CMK (cell line): ENCODE results near the gene HS6ST2.

Experiments used
- DNase-seq: peaks from one replicate; pipeline ENCODE4 v3.0.0-alpha.2; 2010; ENCODE audit warnings: low read depth

Gene HS6ST2

GRCh38 chrX:132740316-132741123 is 217.9 kb downstream of the HS6ST2 start:
- no peak for DNase-seq

GRCh38 chrX:132738951-132739350 is 219.5 kb downstream of the HS6ST2 start:
- no peak for DNase-seq

DNA sequence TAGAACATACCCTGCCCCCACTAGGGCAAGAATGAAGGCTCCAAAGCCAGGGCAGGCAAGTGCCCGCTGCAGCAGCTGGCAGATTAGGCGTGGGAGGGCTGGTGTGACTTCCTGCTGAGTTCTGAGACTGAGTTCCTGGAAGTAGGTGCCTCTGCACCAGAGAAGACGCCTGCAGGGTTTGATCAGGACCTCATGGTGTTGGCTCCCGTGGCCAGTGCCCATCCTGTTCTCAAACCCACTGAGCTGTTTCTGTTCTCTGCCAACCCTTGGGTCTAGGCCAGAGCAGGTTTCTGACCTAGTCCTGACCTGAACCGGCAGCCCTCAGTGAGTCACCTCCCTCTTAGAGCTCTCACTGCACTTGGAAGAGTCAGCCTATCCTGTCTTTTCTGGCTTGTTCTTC is 220.7 kb downstream of the HS6ST2 start:
- no peak for DNase-seq

- DNase-seq: no peak
These were observed 226.2 kb downstream of the HS6ST2 start for GRCh38 chrX:132732236-132732635.

GRCh38 chrX:132730726-132731125 is 227.7 kb downstream of the HS6ST2 start:
- DNase-seq: no peak

GRCh38 chrX:132730266-132730665 is 228.2 kb downstream of the HS6ST2 start:
- DNase-seq: no peak

- DNase-seq: no peak
These were observed 230.1 kb downstream of the HS6ST2 start for GRCh38 chrX:132728296-132728695.

DNA sequence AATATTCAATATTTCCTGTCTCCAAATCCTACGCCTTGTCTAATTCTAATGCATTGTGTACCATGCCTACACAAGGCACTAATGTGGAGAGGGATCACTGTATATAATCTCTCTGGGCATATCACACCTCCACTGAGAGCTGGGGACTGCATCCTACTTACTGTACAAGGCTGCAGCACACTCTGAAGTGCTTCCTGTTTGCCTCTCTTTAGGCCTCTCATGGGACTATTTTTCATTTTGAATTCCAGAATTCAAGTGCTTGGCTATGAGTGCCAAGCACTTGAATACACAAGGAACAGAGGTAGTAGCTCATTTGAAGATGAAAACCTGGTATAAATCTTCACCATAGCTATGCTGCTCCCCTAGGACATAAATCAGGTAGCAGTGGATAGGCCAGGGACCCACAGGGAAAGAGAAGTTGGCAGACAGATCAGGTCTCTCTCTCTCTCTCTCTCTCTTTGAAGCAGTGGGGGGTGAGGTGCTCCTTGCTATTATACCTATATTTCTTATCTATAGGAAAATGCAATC is 239.9 kb downstream of the HS6ST2 start:
- no peak for DNase-seq

GRCh38 chrX:132716006-132716405 is 242.4 kb downstream of the HS6ST2 start:
- no peak for DNase-seq

DNA sequence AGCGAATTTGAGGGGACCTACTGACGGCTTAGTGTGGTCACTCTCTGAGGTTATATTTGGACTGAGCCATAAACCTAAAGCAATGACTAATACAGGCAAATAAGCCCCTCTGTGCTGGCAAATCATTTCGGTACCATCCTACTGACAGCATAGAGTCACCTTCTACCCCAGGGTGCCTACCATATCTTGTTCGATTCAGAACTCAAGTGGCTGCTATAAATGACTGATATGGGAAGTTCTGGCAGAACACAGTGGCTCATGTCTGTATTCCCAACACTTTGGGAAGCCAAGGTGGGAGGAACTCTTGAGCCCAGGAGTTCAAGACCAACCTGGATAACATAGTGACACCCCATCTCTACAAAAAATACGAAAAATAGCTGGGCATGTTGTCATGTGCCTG is 243.5 kb downstream of the HS6ST2 start:
- no peak for DNase-seq

DNA sequence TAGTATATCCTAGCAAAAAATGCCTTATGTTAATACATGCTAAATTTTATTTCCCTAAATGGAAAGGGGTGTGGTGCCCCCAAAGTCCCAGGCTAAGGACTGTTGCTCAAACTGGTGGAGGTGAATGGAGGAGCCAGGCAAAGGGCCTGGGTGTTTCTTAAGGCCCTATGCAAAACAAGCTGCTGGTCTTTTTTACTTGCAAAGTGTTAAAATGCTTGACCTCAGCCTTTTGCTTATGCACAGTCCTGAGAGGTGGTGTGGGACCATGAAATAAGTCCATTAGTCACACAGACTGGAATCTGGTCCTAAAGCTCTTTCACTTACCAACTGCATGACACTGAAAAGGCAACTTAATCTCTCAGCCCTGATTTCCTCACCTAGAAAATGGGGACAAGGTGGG is 246.1 kb downstream of the HS6ST2 start:
- DNase-seq: no peak

DNA sequence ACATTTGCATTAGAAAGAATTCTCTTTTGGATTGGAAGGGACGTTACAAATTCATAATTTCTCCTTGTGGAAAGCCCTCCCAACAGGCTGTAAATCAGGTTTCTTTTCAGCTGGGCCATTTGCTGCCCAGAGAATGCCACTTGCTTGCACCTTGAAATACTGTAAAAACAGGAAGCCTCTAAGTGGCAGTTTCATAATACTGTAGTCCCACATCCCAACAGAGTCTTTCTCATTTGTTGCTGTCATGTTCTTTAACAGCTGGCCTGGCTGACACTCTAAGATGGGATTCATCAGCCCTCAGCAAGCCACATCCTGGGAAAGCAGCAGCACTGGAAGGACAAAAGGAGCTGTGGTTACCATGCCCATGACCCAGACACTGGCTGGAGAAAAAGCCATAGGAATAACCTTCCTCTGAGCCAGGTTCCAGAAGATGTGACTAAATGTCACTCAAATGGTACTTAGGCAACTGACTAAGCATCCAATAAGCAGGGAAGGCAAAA is 247.7 kb downstream of the HS6ST2 start:
- DNase-seq: no peak

DNA sequence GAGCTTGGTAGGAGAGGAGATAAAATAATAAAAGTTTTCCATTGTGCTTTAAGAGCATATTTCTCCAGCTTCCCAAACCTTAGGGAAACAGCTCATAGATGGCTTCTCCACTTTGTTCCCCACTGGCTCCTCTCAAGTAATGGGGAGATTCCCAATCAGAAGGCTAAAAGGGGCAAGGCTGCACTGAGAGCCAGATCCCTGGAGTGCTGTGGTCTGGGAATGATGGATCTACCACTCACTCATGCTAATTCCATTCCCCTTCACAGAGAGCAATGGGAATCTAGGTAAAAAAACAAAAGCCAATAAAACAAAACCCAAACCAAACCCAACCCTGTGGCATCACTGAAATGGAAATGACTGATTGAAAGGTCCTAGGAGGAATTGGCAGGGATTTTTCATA is 249.9 kb downstream of the HS6ST2 start:
- no peak for DNase-seq

- no peak for DNase-seq
These were observed 253.7 kb downstream of the HS6ST2 start for GRCh38 chrX:132704769-132705168.

DNA sequence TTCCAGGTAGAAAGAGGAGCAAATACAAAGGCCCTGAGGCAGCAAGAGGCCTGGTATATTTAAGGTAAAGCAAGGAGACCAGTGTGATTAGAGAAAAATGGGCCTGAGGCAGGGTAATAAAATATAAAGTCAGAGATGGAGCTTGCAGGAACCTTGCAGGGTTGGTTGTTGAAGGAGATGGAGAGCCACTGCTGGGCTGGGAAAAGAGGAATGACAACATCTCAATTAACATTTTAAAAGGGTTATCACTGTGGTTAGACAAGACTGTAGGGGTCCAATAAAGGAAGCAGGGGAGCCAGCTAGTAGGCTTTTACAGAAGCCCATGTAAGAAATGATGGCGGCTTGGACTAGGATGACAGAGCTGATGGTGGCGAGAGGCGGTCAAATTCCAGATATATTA is 264.0 kb downstream of the HS6ST2 start:
- DNase-seq: no peak

GRCh38 chrX:132692526-132692925 is 265.9 kb downstream of the HS6ST2 start:
- DNase-seq: no peak

- DNase-seq: no peak
These were observed 266.4 kb downstream of the HS6ST2 start for GRCh38 chrX:132692066-132692465.

DNA sequence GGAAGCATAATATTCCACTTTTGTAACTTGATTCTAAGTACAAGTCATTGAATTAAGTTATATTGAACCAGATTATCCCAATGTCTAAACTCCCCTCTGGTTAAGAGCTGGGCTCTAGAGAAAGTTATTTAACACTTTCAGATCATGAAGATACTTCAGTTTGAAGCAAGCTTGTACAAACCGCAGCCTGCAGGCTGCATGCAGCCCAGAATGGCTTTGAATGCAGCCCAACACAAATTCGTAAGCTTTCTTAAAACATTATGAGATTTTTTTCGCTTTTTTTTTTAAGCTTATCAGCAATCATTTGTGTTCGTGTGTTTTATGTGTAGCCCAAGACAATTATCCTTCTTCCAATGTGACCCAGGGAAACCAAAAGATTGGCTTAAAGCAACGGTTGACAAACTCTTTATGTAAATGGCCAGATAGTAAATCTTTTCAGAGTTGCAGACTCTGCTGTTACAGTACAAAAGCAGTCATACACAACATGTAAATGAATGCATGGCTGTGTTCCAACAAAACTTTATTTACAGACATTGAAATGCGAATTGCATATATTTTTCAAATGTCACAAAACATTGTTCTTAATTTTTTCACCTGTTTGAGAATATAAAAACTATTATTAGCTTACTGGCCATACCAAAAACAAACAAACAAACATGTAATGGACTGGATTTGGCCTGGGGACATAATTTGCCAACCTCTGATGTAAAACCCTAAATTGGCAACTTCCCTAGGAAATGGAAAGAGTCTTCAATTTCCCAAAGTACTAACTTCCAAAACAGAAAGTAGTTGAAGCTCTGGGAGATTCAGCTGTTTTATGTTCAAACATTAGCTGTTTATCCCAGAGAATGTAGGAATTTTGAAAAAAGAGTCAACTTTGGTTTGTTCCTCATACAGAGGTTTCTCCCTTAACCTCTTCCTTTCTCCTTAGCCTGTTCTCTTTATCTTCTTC is 268.5 kb downstream of the HS6ST2 start:
- no peak for DNase-seq

- DNase-seq: no peak
These were observed 273.2 kb downstream of the HS6ST2 start for GRCh38 chrX:132685276-132685675.

DNA sequence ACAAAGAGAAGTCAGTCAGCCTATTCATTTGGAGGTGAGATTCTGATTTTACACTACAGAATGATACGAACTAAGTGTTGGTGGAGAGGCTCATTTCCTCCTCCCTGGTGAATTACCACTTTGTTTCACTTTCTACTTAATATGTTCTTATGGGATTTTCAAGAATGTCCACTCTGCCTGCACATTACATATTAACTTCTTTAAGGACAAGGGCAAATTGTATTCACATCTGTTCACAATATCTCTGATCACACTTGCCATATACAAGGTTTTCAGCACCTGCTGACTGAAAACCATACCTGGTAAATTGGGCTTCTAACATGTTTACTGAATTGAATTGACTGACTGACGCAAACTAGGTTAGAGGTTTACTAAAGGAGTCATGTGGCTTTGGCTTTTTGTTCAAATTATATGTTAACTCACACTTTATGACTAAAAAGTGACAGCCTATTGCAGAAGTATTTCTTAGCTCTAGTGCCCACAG is 281.2 kb downstream of the HS6ST2 start:
- no peak for DNase-seq

GRCh38 chrX:132676561-132677186 is 281.8 kb downstream of the HS6ST2 start:
- DNase-seq: no peak

- no peak for DNase-seq
These were observed 282.3 kb downstream of the HS6ST2 start for GRCh38 chrX:132676102-132676501.
